HUDEP-2 (cell line): Measurements from ENCODE around the gene EPB41L1.

Source experiments
- DNase-seq, 76 experiments: peaks; one replicate each; lab custom pipeline; 2025; ENCODE audit not compliant: unreplicated experiment in 76 of 76; lab: John Stamatoyannopoulos, UW

The EPB41L1 gene

DNA sequence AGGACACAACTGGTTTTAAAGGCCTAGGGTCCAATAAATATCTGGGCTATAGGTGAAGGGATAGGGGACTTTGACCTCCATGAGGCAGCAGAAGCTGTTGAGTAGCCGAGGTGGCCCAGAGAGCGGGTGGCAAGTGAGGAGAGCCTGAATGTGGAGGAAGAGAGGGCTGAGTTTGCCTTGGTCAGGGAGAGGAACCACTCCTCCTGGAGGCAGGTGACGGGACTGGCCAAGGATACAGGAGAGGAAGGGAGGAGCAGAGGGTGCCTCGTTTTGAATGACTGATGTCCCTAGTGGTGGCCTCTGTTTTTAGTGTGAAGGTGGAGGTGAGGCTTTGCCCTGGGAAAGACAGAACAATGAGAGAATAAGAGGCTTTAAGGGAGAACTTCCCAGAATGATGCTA, 62.7 kb downstream of the EPB41L1 start:
- DNase-seq = no peak

DNA sequence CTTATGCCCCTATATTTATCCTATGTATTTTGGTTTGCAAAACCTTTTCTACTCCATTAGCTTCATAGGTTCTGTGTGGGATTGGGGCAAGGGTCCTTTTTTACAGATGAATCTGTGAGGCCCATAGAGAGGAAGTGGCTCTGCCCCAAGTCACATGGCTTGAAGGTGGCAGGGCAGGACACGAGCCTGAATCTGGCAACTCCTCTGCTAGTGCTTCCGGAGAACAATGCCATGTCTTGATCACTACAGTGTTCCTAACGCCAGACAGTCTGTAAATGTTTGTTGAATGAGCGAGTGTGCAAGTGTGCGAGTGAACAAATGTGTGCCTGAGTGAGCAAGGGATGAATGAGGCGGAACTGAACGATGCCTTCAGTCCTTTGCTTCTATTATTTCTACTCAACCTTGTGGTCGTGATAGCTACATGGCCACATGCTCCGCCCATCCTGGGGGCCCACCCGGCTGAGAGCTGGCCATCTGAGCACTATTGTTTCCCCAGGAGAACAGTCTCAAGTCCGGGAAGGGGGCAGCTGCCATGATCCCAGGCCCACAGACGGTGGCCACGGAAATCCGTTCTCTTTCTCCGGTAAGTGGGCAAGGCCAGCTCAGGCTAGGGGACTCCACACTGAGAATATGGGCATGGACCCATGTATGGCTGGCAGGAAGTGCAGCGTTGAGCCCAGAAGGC, 64.0 kb downstream of the EPB41L1 start:
- no peak for DNase-seq

DNA sequence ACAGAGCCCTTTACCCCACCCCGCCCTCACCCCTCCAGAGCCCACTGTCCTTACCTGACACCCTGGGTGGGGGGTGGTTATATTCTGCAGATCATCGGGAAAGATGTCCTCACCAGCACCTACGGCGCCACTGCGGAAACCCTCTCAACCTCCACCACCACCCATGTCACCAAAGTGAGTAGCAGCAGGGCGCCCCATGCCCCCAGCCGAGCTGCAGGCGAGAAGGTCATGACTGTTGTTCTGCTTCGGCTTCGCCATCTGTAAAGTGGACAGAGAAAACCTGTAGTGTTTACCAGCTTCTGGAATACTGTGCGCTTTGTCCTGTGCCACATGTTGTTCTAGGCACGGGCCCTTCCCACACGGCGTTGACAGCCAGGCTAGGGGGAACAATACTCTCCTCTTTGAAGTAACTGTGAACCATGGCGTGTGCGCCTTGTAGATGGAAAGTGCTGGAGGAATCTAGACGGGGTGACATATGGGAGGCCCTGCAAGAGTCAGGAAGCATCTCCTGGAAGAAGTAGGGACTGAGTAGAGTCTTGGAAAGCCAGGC, 65.2 kb downstream of the EPB41L1 start:
- no peak for DNase-seq

DNA sequence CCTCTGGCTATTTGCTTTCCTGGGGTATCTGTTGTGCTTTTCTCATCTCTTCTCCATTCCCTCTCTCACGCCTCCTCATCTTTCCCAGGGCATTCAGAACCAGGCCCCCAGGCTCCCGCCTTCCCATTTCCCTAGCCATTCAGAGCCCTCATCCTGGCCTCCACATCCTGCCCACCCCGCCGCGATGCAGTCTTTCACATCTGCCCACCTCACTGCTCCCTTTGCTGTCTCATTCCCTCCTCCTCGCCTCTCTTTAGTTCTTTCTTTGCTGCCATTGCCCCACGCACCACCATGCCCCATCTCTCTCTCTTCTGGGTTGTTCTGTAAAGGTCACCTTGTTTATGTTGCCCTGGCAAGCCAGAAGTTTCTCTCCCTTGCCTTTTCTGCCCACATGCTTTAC, 71.1 kb downstream of the EPB41L1 start:
- no peak for DNase-seq

DNA sequence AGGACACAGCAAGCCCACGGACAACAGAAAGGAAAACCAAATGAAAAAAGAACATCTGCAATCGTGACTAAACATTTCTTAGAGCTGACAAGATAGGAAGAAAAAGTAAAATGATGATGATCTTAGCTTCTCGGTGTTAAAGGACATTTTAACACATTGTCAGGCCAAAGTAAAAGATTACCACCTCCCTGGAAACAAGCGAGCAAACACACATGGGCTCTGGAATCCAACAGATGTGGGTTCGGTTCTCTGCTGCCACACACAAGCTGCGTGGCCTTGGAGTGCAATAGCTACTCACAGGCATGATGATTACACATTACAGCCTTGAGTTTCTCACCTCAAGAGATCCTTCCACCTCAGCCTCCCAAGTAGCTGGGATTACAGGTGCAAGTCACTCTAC, 74.2 kb downstream of the EPB41L1 start:
- DNase-seq = no peak

DNA sequence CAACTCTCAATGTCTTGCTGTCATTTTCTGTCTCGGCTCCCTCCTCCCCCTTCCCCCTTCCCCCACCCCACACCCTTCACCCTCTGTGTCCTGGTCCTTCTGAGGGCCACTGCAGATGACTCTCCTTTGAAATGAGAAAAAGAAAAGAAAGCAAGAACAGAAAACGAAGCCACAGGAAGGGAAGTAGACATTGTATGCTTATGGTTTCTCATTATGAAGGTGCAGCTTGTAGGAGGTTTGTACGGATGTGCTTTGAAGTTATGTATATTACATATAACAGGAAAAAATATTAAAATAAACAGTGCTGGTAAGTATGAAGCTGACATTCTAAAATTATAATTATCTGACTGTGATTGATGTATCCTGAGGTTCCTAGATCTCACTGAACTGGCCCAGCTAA, 75.5 kb downstream of the EPB41L1 start:
- DNase-seq = no peak

DNA sequence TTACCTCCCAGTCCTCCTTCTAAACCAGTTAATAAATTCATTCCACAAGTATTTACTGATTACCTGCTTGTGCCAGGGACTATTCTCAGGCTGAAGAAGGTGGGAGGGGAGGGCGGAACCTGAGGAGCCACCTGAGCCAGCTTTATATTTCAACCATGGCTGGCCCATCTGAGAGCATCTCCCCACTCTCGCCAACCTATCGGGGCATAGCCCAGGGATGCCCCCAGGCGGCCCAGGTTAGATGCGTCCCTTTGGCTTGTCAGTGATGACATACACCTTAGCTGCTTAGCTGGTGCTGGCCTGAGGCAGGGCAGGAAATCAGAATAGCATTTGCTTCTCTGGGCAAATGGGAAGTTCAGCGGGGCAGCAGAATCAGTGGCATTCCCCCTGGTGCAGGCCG, 76.8 kb downstream of the EPB41L1 start:
- no peak for DNase-seq

DNA sequence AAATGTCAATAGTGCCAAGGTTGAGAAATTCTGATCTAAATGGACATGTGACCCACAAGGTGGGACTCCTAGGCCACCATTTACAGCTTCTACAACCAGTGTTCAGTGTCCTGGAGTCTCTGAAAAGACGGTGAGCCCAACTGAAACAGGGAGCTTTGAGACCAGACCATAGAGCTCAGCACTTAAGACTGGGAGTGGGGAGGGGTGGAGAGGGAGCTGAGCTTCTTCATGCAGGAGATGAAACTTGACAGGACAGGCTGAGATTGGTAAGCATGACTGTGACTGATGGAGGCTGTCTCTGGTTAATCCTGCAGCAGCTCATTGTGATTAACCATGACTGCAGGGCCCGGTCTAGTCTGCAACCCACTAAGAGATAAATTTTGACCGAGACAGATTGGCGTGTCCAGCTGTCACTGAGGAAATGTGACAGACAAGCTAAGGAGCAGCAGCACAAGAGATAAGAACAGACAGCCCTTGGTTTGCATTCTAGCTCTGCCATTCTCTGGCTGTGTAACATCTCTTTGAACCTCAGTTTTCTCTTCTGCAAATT, 80.3 kb downstream of the EPB41L1 start:
- DNase-seq = peak in 1 of 76 experiments; percentile 2

DNA sequence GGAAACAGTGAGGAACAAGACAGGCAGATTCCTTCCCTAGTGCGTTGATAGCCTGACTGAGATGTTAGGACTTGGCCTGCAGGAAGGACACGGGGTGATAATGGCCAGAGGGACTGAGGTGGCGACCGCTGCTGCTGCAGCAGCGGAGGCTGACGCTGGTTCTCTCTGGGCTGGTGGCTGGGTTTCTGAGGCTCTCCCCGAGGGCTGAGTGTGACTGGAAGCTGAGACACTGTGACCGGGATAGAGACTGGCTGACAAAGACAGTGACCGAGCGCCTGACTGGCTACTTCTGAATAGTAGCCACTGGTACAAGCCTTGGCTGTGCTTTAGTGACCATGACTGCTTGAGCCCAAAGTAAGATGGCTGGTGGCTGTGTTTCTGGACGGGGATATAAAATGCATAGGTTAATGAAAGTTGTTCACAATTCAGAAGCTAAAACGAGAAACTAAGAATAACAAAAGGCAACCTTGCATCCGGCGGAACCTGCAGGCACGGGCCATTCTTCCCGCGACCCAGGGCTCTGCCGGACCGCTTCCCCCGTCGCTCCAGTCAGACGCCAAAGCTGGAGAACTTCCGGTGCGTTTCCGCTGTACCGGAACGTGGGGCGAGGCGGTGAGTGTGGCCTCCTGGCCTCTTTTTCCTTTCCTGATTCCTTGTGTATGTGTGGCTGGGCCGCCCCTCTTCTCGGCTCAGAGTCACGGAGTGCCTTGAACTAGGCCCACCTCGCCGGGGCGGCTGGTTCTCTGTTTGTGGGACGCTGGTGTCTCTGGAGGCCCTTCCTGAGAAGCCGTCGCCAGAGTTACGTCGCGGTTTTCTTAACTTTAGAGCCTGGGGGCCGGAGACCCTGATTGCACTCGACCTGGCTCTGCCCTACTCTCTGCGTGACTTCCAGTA, 81.6 kb downstream of the EPB41L1 start, which contains the start of gene AAR2:
AAR2 (plus strand) TSS at position 587 of the 894 bp plus-strand sequence. CDS start 3,391 bp downstream, outside the sequence.
- peak in 71 of 76 experiments; percentile 6 to 86 (median 60) for DNase-seq

DNA sequence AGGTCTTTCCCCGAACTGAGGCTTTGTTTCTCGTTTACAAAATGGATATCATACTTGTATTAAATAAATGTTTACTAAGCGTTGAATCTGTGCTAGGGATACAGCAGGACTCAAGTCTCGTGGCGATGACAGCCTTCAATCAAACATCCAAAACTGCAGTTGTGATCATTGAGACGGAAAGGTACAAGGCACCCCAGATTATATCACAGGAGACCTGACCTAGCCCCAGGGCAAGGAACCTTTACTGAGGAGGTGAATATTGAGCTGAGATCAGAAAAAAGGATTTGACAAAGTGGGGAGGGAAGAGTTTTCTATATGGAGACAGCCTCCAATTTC, 82.2 kb downstream of the EPB41L1 start:
- DNase-seq = no peak

DNA sequence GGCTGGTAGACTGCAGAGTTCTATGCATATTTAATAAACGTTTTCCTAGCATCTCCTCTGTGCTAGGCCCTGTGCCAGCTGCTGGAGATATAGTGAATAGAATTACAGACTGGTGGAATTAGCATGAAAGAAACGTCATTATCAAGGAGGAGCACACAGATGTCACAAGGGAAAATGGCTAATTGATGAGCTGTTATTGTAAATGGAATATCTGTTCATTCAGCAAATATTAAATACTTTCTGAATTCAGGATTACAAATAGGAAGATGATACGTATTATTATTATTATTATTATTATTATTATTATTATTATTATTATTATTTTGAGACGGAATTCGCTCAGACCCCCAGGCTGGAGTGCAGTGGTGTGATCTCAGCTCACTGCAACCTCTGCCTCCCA, 82.9 kb downstream of the EPB41L1 start:
- DNase-seq = no peak

DNA sequence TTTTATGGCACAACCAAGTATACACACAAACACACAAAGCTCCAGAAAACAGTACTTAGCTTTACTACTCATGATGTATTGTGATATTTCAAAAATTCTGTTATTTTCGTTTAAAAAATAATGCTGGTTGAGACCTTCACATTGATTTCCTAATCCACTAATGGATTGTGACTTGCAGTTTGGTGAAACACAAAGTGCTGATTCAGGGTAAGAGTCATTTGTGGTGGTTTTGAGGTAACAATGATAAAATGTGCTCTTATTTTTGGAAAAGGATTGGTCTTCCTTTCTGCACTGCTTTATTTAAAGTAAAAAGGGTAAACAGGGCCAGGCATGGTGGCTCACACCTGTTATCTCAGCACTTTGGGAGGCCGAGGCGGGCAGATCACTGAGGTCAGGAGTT, 83.6 kb downstream of the EPB41L1 start:
- no peak for DNase-seq

DNA sequence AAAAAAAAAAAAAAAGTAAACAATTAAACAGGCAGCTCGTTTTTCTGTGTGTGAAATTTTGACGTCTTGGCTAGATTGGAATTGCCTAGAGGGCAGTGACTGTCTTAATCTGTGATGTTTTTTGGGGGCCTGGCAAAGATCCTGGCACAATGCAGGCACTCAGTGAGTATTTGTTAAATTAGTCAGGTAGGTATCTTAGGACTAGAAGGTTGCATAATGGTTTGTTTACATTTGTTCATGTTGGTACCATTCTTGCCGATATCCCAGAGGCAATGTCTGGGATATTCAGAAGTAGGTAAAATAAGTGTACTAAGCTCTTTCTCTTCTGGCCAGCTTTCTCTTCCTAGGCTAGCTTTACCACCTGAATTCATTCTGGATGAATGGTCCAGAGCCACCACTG, 84.2 kb downstream of the EPB41L1 start:
- DNase-seq = no peak

DNA sequence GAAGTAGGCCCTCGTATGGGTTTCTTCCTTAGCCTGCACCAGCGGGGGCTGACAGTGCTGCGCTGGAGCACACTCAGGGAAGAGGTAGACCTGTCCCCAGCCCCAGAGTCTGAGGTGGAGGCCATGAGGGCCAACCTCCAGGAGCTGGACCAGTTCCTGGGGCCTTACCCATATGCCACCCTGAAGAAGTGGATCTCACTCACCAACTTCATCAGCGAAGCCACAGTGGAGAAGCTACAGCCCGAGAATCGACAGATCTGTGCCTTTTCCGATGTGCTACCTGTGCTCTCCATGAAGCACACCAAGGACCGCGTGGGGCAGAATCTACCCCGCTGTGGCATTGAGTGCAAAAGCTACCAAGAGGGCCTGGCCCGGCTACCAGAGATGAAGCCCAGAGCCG, 85.5 kb downstream of the EPB41L1 start:
- DNase-seq = no peak

DNA sequence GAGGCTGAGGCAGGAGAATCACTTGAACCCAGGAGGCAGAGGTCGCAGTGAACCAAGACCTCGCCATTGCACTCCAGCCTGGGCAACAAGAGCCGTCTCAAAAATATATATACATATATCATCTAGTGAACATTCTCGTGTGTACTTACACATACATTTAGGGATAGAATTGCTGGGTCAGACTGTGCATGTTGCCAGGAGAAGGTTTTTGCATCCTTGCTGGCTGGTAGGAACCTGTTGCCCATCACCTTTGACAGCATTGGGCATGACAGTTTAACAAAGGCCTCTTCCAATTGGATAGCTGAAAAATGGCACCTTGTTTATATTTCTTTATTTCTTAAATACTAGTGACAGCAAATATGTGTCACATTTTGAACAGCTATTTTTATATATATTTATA, 87.1 kb downstream of the EPB41L1 start:
- no peak for DNase-seq

DNA sequence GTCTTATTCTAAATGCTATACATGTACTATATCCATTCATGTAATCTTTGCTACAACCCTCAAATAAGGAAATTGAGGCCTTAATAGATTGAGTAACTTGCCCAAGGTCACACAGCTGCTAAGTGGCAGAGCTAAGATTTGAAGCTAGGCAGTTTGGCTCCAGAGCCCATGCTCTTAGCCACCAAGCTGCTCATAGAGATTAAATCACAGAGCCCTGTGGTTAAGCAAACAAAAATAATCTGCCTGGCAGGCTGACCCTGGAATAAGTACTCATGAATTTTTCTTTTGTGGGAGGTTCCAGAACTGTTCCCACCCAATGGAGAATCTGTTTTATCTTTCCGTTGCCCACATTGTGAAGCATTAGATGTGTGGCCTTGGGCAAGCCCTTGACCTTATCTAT, 89.2 kb downstream of the EPB41L1 start:
- peak in 4 of 76 experiments; percentile 11 to 38 (median 23) for DNase-seq

DNA sequence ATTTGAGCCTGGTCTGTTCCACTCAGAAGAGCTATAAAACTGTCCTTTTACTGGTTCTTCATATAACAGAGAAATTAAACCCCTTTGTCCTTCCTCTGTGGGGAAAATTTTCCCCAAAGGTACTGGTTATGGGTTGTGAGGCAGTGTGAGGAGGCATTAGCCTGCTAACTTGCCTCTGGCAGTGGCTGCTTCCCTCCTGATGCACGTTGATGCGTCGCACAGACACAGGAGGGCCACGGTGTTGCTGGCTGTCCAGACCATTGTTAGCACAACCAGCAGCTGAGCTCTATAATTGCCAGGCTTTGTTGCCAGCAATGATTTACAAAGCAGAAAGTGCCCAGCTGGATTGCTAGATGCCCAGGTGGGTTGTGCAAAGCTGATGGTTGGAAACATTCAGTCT, 91.9 kb downstream of the EPB41L1 start:
- DNase-seq = no peak

DNA sequence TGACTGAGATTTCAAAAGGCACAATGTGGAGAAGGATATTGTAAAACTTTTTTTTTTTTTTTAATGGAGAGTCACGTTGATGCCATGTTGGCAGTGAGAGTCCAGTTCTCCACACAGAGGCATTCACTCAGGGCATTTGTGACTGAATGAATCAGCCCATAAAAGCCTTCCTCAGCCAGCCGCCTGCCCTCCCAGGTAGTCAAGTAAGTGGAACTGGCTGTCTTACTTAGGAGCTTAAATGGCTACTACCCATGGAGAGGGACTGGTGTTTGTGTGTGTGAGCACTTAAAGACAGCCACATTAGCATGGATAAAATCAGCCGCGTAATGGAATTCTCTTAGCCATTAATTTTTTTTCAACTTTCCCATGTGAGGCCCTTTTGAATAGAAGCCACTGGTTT, 94.3 kb downstream of the EPB41L1 start:
- no peak for DNase-seq

DNA sequence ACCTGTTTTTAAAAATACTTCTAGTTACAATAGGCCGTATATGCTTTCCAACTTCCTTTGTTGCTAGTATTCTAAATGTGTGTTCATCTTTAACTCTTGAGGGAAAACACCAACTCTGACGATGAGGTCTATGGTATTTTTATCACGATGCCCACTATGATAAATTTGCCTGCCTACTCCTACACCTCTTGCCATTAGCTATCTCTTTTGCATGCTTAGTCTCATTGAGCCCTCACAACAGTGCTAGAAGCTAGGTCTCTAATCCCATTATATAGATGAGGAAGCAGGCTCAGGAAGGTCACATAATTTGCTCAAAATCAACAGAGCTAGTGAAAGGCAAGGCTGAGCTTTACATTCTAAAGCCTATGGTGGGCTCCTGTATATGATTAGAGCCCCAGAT, 94.9 kb downstream of the EPB41L1 start:
- no peak for DNase-seq

DNA sequence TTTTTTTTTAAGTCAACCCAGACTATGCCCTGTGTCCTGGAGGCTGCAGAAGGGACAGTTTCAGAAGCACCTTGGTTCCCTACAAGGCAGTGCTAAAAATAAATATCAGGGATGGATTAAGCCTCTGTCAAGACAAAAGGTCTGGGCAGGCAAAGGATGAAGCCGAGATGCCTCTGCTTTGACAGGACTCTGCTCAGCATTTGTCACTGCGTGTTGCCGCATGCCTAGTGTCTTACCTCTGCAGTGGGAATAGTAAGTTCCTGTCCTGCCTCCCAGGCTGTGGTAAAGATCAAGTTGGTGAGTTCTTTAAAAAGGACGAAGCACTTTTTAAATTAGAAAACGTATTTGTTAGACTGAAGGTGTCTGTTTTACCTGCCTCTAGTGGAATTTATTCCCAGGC, 96.9 kb downstream of the EPB41L1 start:
- no peak for DNase-seq

DNA sequence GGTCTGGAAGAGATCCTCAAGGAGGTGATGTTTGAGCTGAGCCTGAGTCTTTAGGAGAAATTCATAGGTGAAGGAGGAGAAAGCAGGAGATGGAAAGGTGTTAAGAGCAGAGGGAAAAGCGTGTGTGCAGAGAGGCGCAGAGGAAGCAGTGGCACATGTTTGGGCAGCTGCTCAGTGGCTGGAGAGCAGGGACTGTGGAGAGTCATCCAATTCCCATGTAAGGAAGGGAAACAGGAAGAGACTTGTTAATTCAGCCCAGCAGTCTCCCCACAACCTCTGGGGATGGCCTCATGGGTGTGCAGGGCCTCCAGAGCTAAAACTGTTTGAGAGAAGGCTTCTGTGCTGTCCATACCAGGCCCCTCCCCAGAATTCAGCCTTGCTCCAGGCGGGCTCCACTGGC, 98.0 kb downstream of the EPB41L1 start:
- no peak for DNase-seq

DNA sequence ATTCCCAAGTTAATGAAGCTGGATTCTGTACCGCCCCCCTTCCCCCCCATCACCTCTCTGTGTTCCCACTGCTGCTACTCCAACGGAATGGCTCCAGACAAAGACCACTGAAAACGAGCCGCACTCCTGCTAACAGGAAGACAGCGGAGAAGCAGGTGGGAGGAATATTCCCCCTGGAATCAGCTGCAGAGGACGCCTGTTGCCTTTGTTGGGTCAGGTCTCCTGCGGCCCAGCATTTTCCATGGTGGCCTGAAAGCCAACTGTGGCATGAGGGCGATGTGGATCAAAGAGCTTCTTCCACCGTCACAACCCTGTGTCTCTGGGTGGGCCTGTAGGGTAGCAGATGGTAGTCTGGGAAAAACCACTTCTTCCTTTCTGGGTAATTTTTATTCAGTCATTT, 98.5 kb downstream of the EPB41L1 start:
- no peak for DNase-seq
